CD4-positive, alpha-beta T cell treated with Interleukin-21 for 1 hour (primary cell): ENCODE data around the gene UCHL3.

Experiments
- DNase-seq: peaks from one replicate; pipeline ENCODE4 v3.0.0-alpha.2; 2020

Gene UCHL3

DNA sequence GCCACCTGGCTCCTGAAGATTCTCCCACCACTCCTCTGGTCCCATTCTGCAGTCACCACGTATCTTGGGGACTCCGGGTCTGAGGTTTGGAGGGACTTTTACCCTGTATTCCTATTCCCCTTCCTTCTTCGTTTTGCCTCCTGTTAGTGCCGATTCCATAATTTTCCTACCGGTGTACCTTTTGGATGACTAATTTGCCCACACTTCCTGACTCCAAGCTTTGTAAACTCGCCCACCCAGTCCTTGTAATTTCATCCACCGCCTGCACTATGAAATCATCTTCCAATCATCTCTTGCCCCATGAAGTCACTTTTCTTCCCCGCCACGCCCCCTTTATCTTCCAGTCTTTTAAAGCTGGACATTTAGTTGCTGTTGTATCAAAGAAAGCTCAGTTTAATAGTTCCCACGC, 572 bp downstream of the UCHL3 start:
- no peak for DNase-seq

DNA sequence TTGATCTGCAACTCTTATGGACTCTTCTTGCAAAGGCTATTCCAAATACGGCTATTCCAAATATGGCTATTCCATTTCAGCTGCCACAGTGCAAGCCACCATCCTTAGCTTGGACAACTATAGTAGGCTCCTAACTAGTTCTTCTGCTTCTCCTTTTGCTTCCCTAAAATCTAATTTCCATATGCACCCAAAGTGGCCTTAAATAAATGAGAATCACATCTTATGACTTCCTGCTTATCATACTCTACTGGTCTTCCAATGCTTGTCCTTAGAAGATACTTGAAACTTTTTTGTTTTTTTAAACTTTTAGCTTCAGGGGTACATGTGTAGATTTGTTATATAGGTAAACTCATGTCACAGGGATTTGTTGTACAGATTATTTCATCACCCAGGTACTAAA, 4.9 kb downstream of the UCHL3 start:
- no peak for DNase-seq

DNA sequence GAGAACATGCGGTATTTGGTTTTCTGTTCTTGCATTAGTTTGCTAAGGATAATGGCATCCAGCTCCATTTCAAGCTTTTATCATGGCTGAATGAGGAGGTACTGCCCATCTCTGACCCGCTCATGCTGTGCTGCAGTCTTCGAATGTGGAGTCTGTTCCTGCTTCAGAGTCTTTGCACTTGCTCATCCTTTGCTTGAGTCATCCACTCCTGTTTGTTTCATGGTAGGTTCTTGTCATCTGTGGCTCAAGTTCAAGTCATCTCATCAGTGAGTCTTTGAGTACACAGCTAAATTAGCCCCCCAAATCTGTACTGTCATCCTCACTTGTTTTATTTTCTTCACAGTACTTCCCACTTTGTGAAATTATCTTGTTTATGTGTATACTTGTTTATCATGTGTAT, 5.4 kb downstream of the UCHL3 start:
- DNase-seq, result no peak

DNA sequence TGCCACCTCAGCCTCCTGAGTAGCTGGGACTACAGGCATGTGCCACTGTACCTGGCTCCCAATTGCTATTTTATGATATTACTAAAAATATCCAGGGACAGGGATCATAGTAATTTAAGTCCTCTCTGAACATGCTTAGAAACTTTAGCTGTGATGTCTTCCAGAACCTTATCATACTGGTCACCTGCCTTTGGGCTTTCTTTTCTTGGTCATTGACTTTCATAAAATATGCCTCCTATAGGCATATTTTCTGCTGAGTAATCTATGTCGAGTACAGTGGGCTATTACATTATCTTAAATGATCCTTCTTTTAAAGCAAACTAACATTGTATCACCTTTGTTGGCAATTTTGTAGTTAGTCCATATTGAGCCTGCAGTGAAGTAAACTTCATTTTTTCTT, 6.2 kb downstream of the UCHL3 start:
- no peak for DNase-seq

DNA sequence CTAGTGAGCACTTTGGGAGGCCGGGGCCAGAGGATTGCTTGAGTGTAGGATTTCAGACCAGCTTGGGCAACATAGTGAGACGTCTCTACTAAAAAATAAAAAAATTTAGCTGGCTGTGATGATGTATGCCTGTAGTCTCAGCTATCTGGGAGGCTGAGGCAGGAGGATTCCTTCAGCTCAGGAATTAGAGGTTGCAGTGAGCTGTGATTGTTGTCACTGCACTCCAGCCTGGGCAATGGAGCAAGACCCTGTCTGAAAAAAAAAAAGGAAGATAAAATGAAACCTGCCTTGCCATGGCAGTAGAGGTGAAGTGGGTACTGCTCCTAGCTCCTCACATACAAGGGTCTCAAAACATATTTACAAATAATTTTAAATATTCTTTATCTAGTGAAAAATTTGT, 7.4 kb downstream of the UCHL3 start:
- no peak for DNase-seq

DNA sequence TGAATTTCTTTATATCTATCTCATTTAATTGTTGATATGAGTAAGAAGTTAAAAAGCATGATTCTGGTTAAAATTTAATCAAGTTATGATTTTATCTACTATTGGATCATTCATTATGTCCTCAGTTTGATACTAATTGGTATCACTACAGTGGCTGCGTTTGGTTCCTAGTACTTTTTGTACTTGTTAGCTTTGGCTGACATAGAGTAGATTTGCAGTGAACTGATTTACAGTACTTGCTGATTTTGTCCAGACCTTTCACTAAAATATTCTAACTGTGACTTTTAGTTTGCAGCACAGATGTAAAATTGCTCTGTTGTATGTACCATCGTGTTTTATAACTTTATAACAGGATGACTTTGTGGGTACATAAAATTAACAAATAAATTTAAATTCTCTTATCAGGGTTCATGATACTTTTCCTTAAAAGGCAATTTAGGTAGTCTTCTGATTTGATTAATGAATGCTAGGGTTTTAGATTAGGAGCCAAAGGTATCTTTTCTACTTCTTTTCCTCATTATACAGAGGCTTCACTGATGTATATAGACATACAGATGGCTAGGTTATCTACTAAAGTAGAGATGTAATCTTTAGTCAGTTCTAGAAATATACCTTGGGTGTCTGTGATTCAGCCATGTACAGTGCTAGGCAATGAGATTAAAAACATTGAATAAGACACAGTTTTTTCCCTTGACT, 8.7 kb downstream of the UCHL3 start:
- no peak for DNase-seq

DNA sequence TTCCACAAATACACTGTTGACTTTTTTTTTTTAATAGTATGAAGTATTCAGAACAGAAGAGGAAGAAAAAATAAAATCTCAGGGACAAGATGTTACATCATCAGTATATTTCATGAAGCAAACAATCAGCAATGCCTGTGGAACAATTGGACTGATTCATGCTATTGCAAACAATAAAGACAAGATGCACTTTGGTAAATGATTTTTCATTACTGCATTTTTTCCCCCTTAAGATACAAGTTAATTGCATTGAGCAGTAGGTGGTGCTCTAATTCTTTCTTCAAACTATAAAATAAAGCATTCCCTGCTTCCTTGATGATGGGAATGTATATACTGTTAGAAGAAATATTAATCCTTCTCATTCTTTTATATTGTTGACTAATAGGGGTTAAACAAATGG, 17.1 kb downstream of the UCHL3 start:
- no peak for DNase-seq

DNA sequence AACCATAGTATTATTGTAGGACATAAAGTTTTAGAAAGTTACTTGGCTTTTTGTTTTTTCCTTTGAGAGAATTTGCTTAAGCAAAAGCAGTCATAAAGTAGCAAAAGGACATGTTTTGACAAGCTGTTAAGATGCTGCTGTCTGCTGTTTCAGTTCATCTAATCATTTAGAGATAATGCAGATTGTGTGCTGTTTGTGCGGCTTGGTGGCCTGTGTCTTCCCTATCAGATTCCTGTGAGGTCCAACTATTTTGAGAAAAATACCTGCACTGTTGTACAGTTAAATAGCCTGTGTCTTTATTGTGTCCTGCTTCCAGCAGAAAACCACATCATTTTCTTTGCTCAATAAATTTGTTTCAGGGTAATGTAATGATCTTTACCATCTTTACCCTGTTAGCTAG, 20.0 kb downstream of the UCHL3 start:
- DNase-seq, result no peak

DNA sequence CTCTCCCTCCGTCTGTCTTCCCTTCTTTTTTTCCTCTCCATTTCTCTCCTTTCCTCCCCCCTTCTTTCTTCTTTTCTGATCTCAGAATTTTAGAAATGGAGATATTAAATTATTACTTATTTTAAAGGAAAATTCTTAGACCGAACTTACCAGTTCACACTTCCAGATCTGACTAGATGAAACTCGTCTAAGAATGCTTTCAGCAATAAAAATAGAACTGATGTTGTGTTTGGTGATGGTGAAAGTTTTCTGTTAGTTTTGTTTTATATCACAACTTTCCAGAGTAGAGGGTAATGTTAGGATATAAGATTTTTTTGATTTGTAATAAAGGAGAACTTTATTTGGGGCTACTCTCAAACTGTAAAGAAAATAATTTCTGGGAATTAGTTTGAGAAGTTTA, 29.9 kb downstream of the UCHL3 start:
- DNase-seq, result no peak

DNA sequence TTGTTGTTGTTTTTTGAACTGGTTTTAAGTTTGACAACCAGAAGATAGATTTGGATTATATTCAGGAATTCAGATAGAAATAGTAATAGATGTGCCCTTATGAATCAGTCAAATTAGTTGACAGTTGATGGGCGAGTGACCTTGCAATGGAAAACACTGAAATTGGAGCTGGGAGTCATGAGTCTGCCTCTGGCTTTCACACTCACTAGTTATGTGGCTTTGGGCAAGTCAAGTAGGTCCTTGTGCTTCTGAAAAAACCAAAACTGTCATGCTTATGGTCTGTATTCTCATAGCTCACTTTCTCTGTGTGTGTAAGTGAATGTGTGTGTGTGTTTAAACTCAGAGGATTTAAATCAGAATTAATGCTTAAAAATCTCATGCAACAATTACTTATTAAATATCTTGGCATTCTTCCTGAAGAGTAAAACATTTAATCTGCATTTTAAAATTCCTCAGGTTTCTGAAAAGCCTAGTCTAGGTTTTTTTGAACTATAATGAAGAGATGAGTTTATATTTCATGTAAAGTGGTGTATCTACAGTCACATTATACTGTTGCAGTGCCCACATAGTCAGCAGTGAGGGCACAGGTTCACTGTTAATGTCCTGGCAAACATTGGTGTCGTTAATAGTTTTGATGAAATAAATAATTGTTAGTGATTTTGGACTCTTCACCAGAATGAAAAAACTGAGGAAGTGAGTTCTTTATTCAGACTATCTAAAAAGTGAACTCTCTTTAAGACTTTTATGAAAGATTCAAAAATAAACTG, 32.5 kb downstream of the UCHL3 start:
- DNase-seq, result no peak

DNA sequence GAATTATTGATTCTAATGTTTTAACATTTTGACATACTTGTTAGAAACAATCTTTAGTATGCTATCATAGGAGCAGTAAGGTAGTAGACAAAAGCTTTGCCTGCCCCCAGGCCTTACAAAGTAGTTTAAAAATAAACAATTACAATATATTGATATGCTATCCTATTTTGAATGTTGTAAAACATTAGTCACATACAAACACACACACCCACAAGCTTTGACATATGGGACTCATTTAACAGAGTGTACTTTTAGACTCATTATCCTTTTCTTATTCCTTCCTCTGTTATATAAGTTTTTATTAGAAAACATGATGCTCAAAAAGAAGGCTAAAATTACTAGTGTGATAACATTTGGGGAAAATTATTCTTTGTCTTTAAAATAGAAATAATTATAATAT, 33.5 kb downstream of the UCHL3 start:
- DNase-seq, result no peak

DNA sequence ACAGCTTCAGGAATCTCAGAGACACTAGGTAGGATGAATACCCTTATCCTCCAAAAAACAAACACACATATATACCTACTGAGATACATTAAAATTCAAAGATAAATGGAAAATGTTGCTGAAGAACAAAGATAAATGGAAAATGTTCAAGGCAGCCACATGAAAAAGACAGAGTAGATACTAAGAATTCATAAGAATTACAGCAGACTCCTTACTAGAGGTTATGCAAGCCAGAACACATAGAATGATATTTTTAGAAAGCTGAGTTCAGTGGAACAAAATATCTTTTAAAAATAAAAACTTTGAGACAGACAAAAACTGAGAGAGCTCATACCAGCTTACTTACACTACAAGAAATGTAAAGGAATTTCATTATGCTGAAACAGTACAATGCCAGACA, 35.6 kb downstream of the UCHL3 start:
- no peak for DNase-seq

DNA sequence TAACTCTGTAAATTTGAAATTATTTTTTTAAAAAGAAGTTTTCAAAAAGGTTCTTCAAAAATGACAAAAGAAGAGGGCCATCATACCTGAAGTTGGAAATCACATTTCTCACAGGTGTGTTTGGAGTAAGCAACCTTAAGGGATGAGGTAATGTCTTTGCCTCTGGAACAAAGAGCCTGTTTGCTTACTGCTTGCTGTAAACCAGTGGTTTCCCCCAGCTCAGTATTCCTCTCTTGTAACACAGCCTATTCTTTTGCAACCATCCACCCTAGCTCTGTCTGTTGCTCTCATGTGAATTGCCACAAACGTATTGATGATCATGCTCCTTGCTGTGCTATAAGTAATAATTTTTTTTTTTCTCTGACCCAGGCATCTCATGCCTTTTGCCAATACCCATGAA, 38.1 kb downstream of the UCHL3 start:
- no peak for DNase-seq

DNA sequence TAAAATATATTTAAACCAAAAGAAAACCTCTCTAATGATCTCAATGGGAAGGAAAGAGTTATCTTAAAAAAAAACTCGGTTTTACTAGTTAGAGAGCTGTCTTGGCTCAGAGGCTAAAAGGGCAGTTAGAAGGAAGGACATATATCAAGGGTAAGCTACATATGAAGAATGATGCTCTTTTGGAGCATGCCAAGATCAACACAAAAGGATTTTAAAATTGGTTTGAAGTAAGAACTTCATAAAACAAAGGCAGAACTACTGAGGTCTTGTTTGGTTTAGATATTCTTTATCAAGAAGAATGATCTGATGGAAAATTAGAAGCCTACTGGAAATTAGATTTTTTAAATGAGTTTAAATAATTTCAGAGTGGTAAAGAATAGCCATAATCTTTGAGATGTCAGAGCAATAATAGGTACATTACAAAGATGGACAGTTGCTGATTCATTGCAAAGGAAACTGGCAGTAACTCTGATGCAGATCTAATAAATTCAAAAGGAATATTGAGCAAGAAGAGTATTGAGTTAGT, 47.1 kb downstream of the UCHL3 start:
- DNase-seq, result no peak

DNA sequence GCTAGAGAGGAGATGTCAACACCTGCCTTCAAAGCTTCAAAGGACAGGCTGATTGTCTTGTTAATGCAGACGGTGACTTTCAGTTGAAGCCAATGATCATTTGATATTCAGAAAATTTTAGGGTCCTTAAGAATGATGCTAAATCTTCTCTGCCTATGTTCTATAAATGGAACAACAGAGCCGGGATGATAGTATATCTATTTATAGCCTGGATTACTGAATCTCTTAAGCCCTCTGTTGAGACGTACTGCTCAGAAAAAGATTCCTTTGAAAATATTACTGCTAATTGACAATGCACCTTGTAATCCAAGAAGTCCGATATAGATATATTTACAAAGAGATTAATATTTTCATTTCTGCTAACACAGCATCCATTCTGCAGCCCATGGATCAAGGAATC, 50.8 kb downstream of the UCHL3 start:
- no peak for DNase-seq

DNA sequence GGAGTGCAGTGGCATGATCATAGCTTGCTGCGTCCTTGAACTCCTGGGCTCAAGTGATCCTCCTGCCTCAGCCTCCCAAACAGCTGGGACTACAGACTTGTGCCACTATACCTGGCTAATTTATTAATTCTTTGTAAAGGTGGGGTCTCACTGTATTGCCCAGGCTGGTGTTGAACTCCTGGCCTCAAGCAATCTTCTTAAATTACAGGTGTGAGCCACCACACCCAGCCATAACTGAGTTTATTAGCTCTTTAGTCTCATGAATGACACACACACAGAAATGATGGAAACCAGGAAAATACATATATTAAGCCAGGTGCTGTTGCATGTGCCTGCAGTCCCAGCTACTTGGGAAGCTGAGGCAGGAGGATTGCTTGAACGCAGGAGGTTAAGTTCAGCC, 53.4 kb downstream of the UCHL3 start:
- DNase-seq, result no peak

DNA sequence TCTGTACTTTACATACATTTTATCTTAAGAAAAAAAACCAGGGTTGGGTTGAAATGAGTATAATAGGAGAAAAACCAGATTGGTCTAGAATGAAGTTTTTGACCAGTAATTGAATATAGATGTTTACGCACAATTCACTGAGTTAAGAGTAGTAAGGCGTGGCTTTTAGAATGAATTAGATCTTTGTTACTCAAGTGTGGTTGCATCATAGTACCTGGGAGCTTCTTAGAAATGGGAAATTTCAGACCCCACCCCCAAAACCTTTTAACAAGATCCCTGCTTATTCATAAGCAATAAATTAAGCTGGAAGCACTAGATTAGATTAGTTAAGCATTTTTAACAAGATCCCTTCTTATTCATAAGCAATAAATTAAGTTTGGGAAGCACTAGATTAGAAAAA, 57.9 kb downstream of the UCHL3 start:
- no peak for DNase-seq

DNA sequence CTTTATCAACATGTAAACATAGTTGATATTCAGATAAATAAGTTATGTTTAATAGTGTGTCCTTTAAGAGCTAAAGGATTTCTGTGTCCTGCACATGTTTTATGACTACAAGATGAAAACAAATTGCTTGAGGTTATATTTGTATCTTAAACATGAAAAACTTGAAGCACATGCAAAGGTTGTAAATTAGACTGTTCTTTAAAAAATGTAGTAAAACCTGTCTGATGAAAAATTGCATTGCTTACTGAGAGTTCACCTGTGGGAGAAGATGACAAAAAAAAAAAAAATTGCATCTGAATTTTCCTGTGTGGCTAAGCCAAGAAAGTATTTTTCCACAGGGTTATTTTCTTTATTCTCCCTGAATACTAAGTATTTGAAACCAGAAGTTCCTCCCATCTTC, 60.9 kb downstream of the UCHL3 start:
- no peak for DNase-seq

DNA sequence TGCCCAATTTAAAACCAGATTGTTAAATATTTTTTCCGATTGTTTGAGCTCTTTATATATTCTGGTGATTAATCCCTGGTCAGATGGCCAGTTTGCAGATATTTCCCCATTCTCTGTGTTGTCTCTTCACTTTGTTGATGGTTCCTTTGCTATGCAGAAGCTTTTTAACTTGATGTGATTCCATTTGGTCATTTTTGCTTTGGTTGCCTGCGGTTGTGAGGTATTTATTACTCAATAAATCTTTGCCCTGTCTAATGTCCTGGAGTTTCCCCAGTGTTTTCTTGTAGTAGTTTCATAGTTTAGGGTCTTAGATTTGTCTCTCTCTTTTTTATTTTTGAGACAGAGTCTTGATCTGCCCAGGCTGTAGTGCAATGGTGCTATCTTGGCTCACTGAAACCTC, 62.8 kb downstream of the UCHL3 start:
- no peak for DNase-seq

DNA sequence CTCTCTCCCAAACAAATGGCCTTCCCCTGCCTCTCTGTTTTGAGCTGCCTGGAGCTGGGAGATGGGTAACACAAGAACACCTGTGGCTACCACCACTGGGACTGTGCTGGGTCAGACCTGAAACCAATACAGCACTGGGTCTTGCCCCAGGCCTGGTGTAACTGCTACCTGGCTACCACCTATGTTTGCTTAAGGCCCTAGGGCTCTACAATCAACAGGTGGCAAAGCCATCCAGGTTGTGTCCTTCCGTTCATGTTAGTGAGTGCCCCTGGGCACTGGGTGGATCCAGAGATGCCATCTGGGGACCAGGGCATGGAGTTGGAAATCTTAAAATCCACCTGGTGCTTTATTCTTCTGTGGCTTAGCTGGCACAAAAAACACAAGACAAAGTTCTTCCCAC, 67.6 kb downstream of the UCHL3 start:
- DNase-seq, result no peak

DNA sequence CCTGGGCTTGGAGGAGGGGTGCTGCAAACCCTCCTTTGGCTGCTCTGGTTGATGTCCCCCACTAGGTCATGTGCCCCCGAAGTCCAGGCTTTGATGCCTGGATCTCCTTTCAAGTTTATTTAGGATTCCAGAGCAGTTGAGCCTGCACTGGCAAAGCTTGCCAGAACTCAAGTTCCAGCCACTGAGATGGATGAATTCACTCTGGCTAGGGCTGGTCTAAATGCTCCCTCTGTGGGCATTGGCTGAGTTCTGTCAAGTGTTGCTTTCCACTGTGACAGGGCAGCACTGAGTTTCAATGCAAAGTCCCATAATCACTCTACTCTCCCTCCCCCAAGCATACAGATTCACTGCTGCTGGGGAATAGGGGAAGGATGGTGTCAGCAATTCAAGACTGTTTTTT, 68.7 kb downstream of the UCHL3 start:
- DNase-seq, result no peak

DNA sequence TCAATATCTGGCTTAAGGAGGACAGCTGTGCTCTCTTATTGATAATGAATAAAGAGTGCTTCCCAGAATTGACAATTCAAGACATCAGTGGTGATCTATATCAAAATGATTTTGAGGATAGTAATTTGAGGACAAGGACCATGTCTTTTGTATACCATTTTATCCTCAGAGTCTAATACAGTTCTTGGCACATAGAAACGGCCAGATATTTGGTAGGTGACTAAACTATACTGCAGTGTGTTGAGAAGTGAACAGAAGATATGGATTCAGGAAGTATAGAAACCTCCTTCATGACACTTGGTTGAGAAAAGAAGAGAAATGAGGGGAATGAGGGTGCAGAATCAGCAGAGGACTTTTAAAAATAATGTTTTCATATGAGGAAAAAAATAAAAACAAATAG, 70.4 kb downstream of the UCHL3 start:
- no peak for DNase-seq

DNA sequence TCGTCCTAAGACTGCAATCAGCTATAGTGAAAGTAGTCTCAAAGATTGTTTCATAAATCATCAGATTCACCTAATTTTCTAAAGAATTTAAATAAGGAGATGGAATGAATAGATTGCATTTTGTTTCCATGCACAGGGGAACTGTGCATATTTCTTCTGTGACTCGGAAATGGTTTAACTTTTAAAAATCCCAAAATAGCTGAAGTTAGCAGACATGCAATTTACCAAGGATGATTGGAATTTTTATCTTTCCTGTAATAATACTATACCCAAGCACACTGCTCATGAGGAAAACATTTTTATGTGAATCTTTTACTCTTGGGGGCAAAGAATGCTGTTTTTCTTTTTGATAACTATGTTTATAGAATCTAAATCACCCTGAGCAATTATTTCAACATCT, 71.6 kb downstream of the UCHL3 start:
- no peak for DNase-seq

DNA sequence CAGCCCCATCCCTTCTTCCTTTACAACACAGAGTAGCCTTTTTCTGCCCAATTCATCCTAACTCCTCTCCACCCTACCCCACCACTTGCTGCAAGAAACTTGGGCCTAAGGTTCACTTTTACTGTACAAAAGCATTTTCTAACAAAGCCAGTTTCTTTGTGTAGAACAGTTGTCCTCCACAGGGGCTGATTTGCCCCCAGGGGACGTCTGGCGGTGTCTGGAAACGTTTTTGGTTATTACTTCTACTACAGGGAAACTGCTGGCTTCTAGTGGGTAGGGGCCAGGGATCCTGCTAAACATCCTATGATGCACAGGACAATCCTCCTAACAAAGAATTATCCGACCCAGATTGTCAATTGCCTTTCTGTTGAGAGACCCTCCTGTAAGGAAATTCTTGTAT, 79.2 kb downstream of the UCHL3 start:
- no peak for DNase-seq

DNA sequence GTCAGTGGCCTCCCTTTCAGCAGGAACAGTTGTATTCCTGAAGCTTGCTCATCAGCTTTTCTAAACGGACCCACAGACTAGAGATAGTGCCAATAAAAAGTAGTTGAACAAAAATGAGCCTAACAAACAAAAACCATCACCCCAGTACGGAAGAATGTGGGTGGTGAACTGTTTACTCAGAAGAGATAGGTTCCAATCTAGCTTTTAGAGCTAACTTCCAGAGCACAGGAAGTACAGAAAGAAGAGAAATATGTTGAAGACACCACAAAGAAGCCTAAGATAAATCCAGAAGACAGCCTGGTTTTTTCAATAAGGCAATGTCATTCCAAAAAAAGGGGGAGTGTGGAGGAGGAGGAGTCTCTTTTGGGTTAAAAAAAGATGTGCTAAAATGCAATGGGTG, 83.7 kb downstream of the UCHL3 start:
- no peak for DNase-seq
